ENCODE data around the gene MMP27. TPM values are rescaled to one million over a fixed set of nuclear protein-coding genes. Genes with fewer than 3 reads are reported as not detected.

MMP27 gene
- total and polyA plus RNA-seq, 2 donors (not counting 1 experiment from before 2014, with no cell fraction given), result not detected

GRCh38 chr11:102724904-102725500 is 19.4 kb upstream of the MMP27 start, which contains the start of gene MMP8:
Gene MMP8 (minus strand): TSS chr11:102724954. CDS start chr11:102724855, 99 bp downstream.
- no peaks in the 10 kb centered on the region for H4K20me1 ChIP-seq (ENCODE audit: control insufficient read depth, insufficient read depth, low read length, poor library complexity, severe bottlenecking)
- H3K4me2 ChIP-seq (replicated peaks; ENCODE audit: low read depth, low read length, poor library complexity, severe bottlenecking), result no peak within 1 kb of the TSS
- H3K79me2 ChIP-seq (ENCODE audit: control insufficient read depth, insufficient read depth, low read length), result no peaks in the 10 kb centered on the region
- intact Hi-C loops (cut with micrococcal nuclease), result loop anchor here (5.0 kb wide), 1 partner anchor 217 kb away; no protein-coding TSS in a partner anchor
- 100% methylated on average over 1 of the region's 2 CpGs for WGBS (ENCODE audit: insufficient coverage)
- H3K27me3 ChIP-seq (replicated peaks in 1 of 4; ENCODE audit: control extremely low read depth in 1 of 4, control insufficient read depth in 3 of 4, insufficient read depth in 4 of 4, low read length in 3 of 4), result peaks cover 0 to 3% (median 0%) of the 10 kb centered on the region in 4 experiments
- no peaks in the 10 kb centered on the region for H3K4me1 ChIP-seq (ENCODE audit: control insufficient read depth in 2 of 2, insufficient read depth in 2 of 2, low read length in 2 of 2)
- no peak for TF ChIP-seq EZH2 (IDR thresholded peaks at IDR 0.05; ENCODE audit: borderline replicate concordance, insufficient read depth, low read depth, low read length, poor library complexity, severe bottlenecking)
- TF ChIP-seq, protein P1, sequence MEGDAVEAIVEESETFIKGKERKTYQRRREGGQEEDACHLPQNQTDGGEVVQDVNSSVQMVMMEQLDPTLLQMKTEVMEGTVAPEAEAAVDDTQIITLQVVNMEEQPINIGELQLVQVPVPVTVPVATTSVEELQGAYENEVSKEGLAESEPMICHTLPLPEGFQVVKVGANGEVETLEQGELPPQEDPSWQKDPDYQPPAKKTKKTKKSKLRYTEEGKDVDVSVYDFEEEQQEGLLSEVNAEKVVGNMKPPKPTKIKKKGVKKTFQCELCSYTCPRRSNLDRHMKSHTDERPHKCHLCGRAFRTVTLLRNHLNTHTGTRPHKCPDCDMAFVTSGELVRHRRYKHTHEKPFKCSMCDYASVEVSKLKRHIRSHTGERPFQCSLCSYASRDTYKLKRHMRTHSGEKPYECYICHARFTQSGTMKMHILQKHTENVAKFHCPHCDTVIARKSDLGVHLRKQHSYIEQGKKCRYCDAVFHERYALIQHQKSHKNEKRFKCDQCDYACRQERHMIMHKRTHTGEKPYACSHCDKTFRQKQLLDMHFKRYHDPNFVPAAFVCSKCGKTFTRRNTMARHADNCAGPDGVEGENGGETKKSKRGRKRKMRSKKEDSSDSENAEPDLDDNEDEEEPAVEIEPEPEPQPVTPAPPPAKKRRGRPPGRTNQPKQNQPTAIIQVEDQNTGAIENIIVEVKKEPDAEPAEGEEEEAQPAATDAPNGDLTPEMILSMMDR (IDR thresholded peaks at IDR 0.05), result no peak
- H3K9ac ChIP-seq (ENCODE audit: low read length), result no peak within 1 kb of the TSS
- H3K4me1 Mint-ChIP-seq, result no peaks in the 10 kb centered on the region
- H3K36me3 ChIP-seq (replicated peaks in 1 of 2; ENCODE audit: control extremely low read depth in 1 of 2, control insufficient read depth in 1 of 2, extremely low read depth in 1 of 2, insufficient read depth in 2 of 2, low read length in 1 of 2), result no peaks in the 10 kb centered on the region
- H3K4me3 Mint-ChIP-seq, result no peak within 1 kb of the TSS
- no peak within 1 kb of the TSS for H2AFZ ChIP-seq (ENCODE audit: insufficient read depth, low read depth, low read length, poor library complexity, severe bottlenecking)
- DNase-seq (no peak), ATAC-seq (ENCODE audit: low read depth) (no peak)
- CTCF ChIA-PET, result no interaction called here
- H3K27me3 Mint-ChIP-seq, result peaks cover 2% of the 10 kb centered on the region
- H3K9me3 Mint-ChIP-seq (ENCODE audit: insufficient read depth), result no peaks in the 10 kb centered on the region
- no peaks in the 10 kb centered on the region for H3K9me3 ChIP-seq (ENCODE audit: control extremely low read depth in 1 of 3, control insufficient read depth in 2 of 3, insufficient read depth in 1 of 3, low read length in 2 of 3)
- H3K27ac ChIP-seq (ENCODE audit: low read length in 2 of 2), result no peak within 1 kb of the TSS
- POLR2A ChIA-PET, result no interaction called here
- H3K4me3 ChIP-seq (ENCODE audit: control extremely low read depth in 1 of 5, extremely low read depth in 1 of 5, insufficient read depth in 1 of 5, low read depth in 2 of 5, low read length in 4 of 5), result no peak within 1 kb of the TSS
- no peak within 1 kb of the TSS for H3K27ac Mint-ChIP-seq

DNA sequence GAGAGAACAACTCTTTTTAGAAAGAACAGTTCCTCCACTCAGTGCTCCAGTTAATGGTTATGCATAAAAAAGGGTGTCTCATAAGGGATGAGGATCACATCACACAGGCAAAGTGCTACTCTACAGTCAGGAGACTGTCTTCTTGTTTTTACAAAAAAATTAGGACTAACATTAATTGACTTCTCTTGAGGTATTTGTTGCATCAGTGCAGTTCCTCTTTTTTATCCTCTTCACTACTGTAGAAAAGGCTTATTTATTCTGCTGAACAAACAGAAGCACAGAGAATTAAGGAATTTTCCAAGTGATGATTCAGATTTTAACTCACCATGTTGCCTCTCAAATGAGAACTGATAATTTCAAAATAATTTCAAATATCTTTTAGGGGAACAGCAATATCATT is 17.3 kb upstream of the MMP27 start:
- Mint-ChIP-seq H3K27ac (no peak overlapping the region), H3K9me3 (ENCODE audit: insufficient read depth) (no peaks in the 10 kb centered on the region), H3K27me3 (peaks cover 14% of the 10 kb centered on the region), H3K4me1 (no peaks in the 10 kb centered on the region), H3K4me3 (no peak overlapping the region)
- no peak overlapping the region for H3K9ac ChIP-seq (ENCODE audit: low read length)
- H3K4me2 ChIP-seq (replicated peaks; ENCODE audit: low read depth, low read length, poor library complexity, severe bottlenecking), result no peak overlapping the region
- ChIA-PET CTCF (no interaction called here), POLR2A (no interaction called here)
- intact Hi-C loops (cut with micrococcal nuclease), result loop anchor here (5.0 kb wide), 1 partner anchor 219 kb away; no protein-coding TSS in a partner anchor
- no peaks in the 10 kb centered on the region for H3K9me3 ChIP-seq (ENCODE audit: control extremely low read depth in 1 of 3, control insufficient read depth in 2 of 3, insufficient read depth in 1 of 3, low read length in 2 of 3)
- H4K20me1 ChIP-seq (ENCODE audit: control insufficient read depth, insufficient read depth, low read length, poor library complexity, severe bottlenecking), result no peaks in the 10 kb centered on the region
- H3K36me3 ChIP-seq (replicated peaks in 1 of 2; ENCODE audit: control extremely low read depth in 1 of 2, control insufficient read depth in 1 of 2, extremely low read depth in 1 of 2, insufficient read depth in 2 of 2, low read length in 1 of 2), result no peaks in the 10 kb centered on the region
- no peak overlapping the region for H2AFZ ChIP-seq (ENCODE audit: insufficient read depth, low read depth, low read length, poor library complexity, severe bottlenecking)
- H3K4me3 ChIP-seq (ENCODE audit: control extremely low read depth in 1 of 5, extremely low read depth in 1 of 5, insufficient read depth in 1 of 5, low read depth in 2 of 5, low read length in 4 of 5), result no peak overlapping the region
- ATAC-seq (ENCODE audit: low read depth) (no peak), DNase-seq (no peak)
- no peak overlapping the region for H3K27ac ChIP-seq (ENCODE audit: low read length in 2 of 2)
- TF ChIP-seq, protein P1 (IDR thresholded peaks at IDR 0.05), result no peak
- no peak for TF ChIP-seq EZH2 (IDR thresholded peaks at IDR 0.05; ENCODE audit: borderline replicate concordance, insufficient read depth, low read depth, low read length, poor library complexity, severe bottlenecking)
- no peaks in the 10 kb centered on the region for H3K4me1 ChIP-seq (ENCODE audit: control insufficient read depth in 2 of 2, insufficient read depth in 2 of 2, low read length in 2 of 2)
- H3K27me3 ChIP-seq (replicated peaks in 1 of 4; ENCODE audit: control extremely low read depth in 1 of 4, control insufficient read depth in 3 of 4, insufficient read depth in 4 of 4, low read length in 3 of 4), result peaks cover 0 to 3% (median 0%) of the 10 kb centered on the region in 4 experiments
- H3K79me2 ChIP-seq (ENCODE audit: control insufficient read depth, insufficient read depth, low read length), result no peaks in the 10 kb centered on the region

All from B cell (primary cell).